Measurements from ENCODE around the gene GPC3. TPM values are rescaled to one million over a fixed set of nuclear protein-coding genes. Genes with fewer than 3 reads are reported as not detected.

GPC3 gene
- total RNA-seq, 4 donors from 2014 or later = 0.82 to 4.9 (median 1.8) TPM

- in situ Hi-C loops (cut with MboI; ENCODE audit: low pct_ligation_motif_present in 1 of 4, low pct_unique_long_range_greater_than_20kb in 1 of 4, low sequenced_read_pairs in 3 of 4) = loop anchor here in 1 of 4 donors (25.0 kb wide), 1 partner anchor 645 kb away; no protein-coding TSS in a partner anchor
- no peaks in the 10 kb centered on the region for H3K27me3 ChIP-seq
- DNase-seq = no peak
- 68% methylated on average over 6 of the region's 6 CpGs; no CpG with 5 or more reads in 1 of the 2 donors for WGBS, 2 donors (ENCODE audit: low coverage in 1 of 2)
- H3K4me1 ChIP-seq = no peaks in the 10 kb centered on the region
- no peak overlapping the region for H3K27ac ChIP-seq
- intact Hi-C loops (cut with DNase I; ENCODE audit: low total_unique reads) = no loop called here
- H3K4me3 ChIP-seq = no peak overlapping the region
- TF ChIP-seq EP300 (IDR thresholded peaks at IDR 0.05; ENCODE audit: low read depth) (no peak), POLR2A (IDR thresholded peaks at IDR 0.05) (no peak), POLR2AphosphoS5 (IDR thresholded peaks at IDR 0.05) (no peak), CTCF (IDR thresholded peaks at IDR 0.05) (no peak)
- no peaks in the 10 kb centered on the region for H3K9me3 ChIP-seq
- H3K36me3 ChIP-seq = no peaks in the 10 kb centered on the region
These were observed 303.5 kb downstream of the GPC3 start for GRCh38 chrX:133681897-133682296.

- intact Hi-C loops (cut with DNase I; ENCODE audit: low total_unique reads) (no loop called here), in situ Hi-C loops (cut with MboI; ENCODE audit: low pct_ligation_motif_present in 1 of 4, low pct_unique_long_range_greater_than_20kb in 1 of 4, low sequenced_read_pairs in 3 of 4) (loop anchor here in 1 of 4 donors (25.0 kb wide), 1 partner anchor 644 kb away; no protein-coding TSS in a partner anchor)
- Histone ChIP-seq H3K36me3 (no peaks in the 10 kb centered on the region), H3K4me3 (no peak overlapping the region), H3K27ac (no peak overlapping the region), H3K27me3 (no peaks in the 10 kb centered on the region), H3K9me3 (no peaks in the 10 kb centered on the region), H3K4me1 (no peaks in the 10 kb centered on the region)
- 63 to 66% methylated on average over 1 to 3 of the region's 3 CpGs for WGBS, 2 donors (ENCODE audit: low coverage in 1 of 2)
- DNase-seq = no peak
- TF ChIP-seq POLR2A (IDR thresholded peaks at IDR 0.05) (no peak), CTCF (IDR thresholded peaks at IDR 0.05) (no peak), POLR2AphosphoS5 (IDR thresholded peaks at IDR 0.05) (no peak), EP300 (IDR thresholded peaks at IDR 0.05; ENCODE audit: low read depth) (no peak)
These were observed 304.0 kb downstream of the GPC3 start for GRCh38 chrX:133681421-133681820.

GRCh38 chrX:133677123-133678063 lies 308.0 kb downstream of the GPC3 start:
- no peaks in the 10 kb centered on the region for H3K36me3 ChIP-seq
- H3K4me3 ChIP-seq = no peak overlapping the region
- no peaks in the 10 kb centered on the region for H3K9me3 ChIP-seq
- intact Hi-C loops (cut with DNase I; ENCODE audit: low total_unique reads) = no loop called here
- peaks cover 0 to 8% (median 4%) of the 10 kb centered on the region in 4 donors for H3K4me1 ChIP-seq
- TF ChIP-seq POLR2AphosphoS5 (IDR thresholded peaks at IDR 0.05) (no peak), POLR2A (IDR thresholded peaks at IDR 0.05) (no peak), EP300 (IDR thresholded peaks at IDR 0.05; ENCODE audit: low read depth) (no peak), CTCF (IDR thresholded peaks at IDR 0.05) (no peak)
- in situ Hi-C loops (cut with MboI; ENCODE audit: low pct_ligation_motif_present in 1 of 4, low pct_unique_long_range_greater_than_20kb in 1 of 4, low sequenced_read_pairs in 3 of 4) = loop anchor here in 2 of 4 donors (10.0 to 25.0 kb wide), 2 partner anchors 343 to 640 kb away; no protein-coding TSS in a partner anchor
- DNase-seq = no peak
- peak overlapping the region; percentile 62 to 76 (median 75) for H3K27ac ChIP-seq
- 50 to 100% methylated on average over 1 to 6 of the region's 6 CpGs for WGBS, 2 donors (ENCODE audit: low coverage in 1 of 2)
- no peaks in the 10 kb centered on the region for H3K27me3 ChIP-seq

- peak overlapping the region; percentile 62 to 76 (median 75) for H3K27ac ChIP-seq
- no peaks in the 10 kb centered on the region for H3K27me3 ChIP-seq
- H3K9me3 ChIP-seq = no peaks in the 10 kb centered on the region
- no peaks in the 10 kb centered on the region for H3K36me3 ChIP-seq
- H3K4me1 ChIP-seq = peaks cover 0 to 8% (median 4%) of the 10 kb centered on the region in 4 donors
- intact Hi-C loops (cut with DNase I; ENCODE audit: low total_unique reads) = no loop called here
- no peak for TF ChIP-seq EP300 (IDR thresholded peaks at IDR 0.05; ENCODE audit: low read depth)
- TF ChIP-seq POLR2AphosphoS5 (IDR thresholded peaks at IDR 0.05) = no peak
- TF ChIP-seq POLR2A (IDR thresholded peaks at IDR 0.05) = no peak
- TF ChIP-seq CTCF (IDR thresholded peaks at IDR 0.05) = no peak
- in situ Hi-C loops (cut with MboI; ENCODE audit: low pct_ligation_motif_present in 1 of 4, low pct_unique_long_range_greater_than_20kb in 1 of 4, low sequenced_read_pairs in 3 of 4) = loop anchor here in 2 of 4 donors (10.0 to 25.0 kb wide), 2 partner anchors 342 to 639 kb away; no protein-coding TSS in a partner anchor
- H3K4me3 ChIP-seq = no peak overlapping the region
- 33% methylated on average over 1 of the region's 1 CpG; no CpG with 5 or more reads in 1 of the 2 donors for WGBS, 2 donors (ENCODE audit: low coverage in 1 of 2)
- DNase-seq = peak; percentile 65
These were observed 308.9 kb downstream of the GPC3 start for GRCh38 chrX:133676344-133677122.
